ENCODE measurements around the gene B4GAT1. TPM values are rescaled to one million over a fixed set of nuclear protein-coding genes. Genes with fewer than 3 reads are reported as not detected.
A peak's percentile ranks its signal among the peaks of the same experiment; 100 is the strongest.

The B4GAT1 gene
- total RNA-seq, 1 donor from 2014 or later, result 10.5 TPM

- no peak for DNase-seq (ENCODE audit: low spot score)
- peaks cover 24% of the 10 kb centered on the region for H3K4me1 Mint-ChIP-seq (ENCODE audit: low read depth)
- no peak overlapping the region for H3K27ac Mint-ChIP-seq
- peaks cover 1% of the 10 kb centered on the region for H3K27me3 Mint-ChIP-seq (ENCODE audit: low read depth)
- intact Hi-C loops (cut with micrococcal nuclease), result no loop called here
- H3K9me3 Mint-ChIP-seq, result no peaks in the 10 kb centered on the region
- H3K4me3 Mint-ChIP-seq (ENCODE audit: low read depth), result no peak overlapping the region
- peaks cover 46% of the 10 kb centered on the region for H3K36me3 Mint-ChIP-seq (ENCODE audit: low read depth)
Observed at GRCh38 chr11:66338276-66339161, 8.9 kb downstream of the B4GAT1 start.

- Mint-ChIP-seq H3K27ac (peak overlapping the region; percentile 71), H3K27me3 (ENCODE audit: low read depth) (peaks cover 1% of the 10 kb centered on the region), H3K4me1 (ENCODE audit: low read depth) (peaks cover 16% of the 10 kb centered on the region), H3K4me3 (ENCODE audit: low read depth) (peak overlapping the region; percentile 17), H3K9me3 (no peaks in the 10 kb centered on the region), H3K36me3 (ENCODE audit: low read depth) (peaks cover 39% of the 10 kb centered on the region)
- no peak for DNase-seq (ENCODE audit: low spot score)
- intact Hi-C loops (cut with micrococcal nuclease), result no loop called here
Observed at GRCh38 chr11:66337103-66337899, 10.1 kb downstream of the B4GAT1 start.

- intact Hi-C loops (cut with micrococcal nuclease), result no loop called here
- peak; percentile 35 for DNase-seq (ENCODE audit: low spot score)
- H3K4me3 Mint-ChIP-seq (ENCODE audit: low read depth), result peak within 1 kb of the TSS; percentile 37
- peaks cover 31% of the 10 kb centered on the region for H3K36me3 Mint-ChIP-seq (ENCODE audit: low read depth)
- peaks cover 16% of the 10 kb centered on the region for H3K4me1 Mint-ChIP-seq (ENCODE audit: low read depth)
- peaks cover 1% of the 10 kb centered on the region for H3K27me3 Mint-ChIP-seq (ENCODE audit: low read depth)
- no peaks in the 10 kb centered on the region for H3K9me3 Mint-ChIP-seq
- H3K27ac Mint-ChIP-seq, result peak within 1 kb of the TSS; percentile 71
Observed at GRCh38 chr11:66336234-66337102, 11.0 kb downstream of the B4GAT1 start, which contains the start of gene RIN1. Gene RIN1 (minus strand): TSS chr11:66336434. CDS start chr11:66336402, 32 bp downstream.

- peaks cover 23% of the 10 kb centered on the region for H3K36me3 Mint-ChIP-seq (ENCODE audit: low read depth)
- peaks cover 16% of the 10 kb centered on the region for H3K4me1 Mint-ChIP-seq (ENCODE audit: low read depth)
- no peak for DNase-seq (ENCODE audit: low spot score)
- no peak overlapping the region for H3K4me3 Mint-ChIP-seq (ENCODE audit: low read depth)
- no peak overlapping the region for H3K27ac Mint-ChIP-seq
- intact Hi-C loops (cut with micrococcal nuclease), result no loop called here
- H3K9me3 Mint-ChIP-seq, result no peaks in the 10 kb centered on the region
- peaks cover 1% of the 10 kb centered on the region for H3K27me3 Mint-ChIP-seq (ENCODE audit: low read depth)
Observed at GRCh38 chr11:66335531-66336233, 11.7 kb downstream of the B4GAT1 start.

- Mint-ChIP-seq H3K36me3 (ENCODE audit: low read depth) (peaks cover 23% of the 10 kb centered on the region), H3K27ac (no peak overlapping the region), H3K4me1 (ENCODE audit: low read depth) (peaks cover 16% of the 10 kb centered on the region), H3K27me3 (ENCODE audit: low read depth) (peaks cover 1% of the 10 kb centered on the region), H3K4me3 (ENCODE audit: low read depth) (peak overlapping the region; percentile 21), H3K9me3 (no peaks in the 10 kb centered on the region)
- intact Hi-C loops (cut with micrococcal nuclease), result no loop called here
- no peak for DNase-seq (ENCODE audit: low spot score)
Observed at GRCh38 chr11:66334605-66335442, 12.6 kb downstream of the B4GAT1 start.

- Mint-ChIP-seq H3K27me3 (ENCODE audit: low read depth) (peaks cover 1% of the 10 kb centered on the region), H3K4me1 (ENCODE audit: low read depth) (peaks cover 16% of the 10 kb centered on the region), H3K4me3 (ENCODE audit: low read depth) (no peak overlapping the region), H3K36me3 (ENCODE audit: low read depth) (peaks cover 20% of the 10 kb centered on the region), H3K27ac (no peak overlapping the region), H3K9me3 (no peaks in the 10 kb centered on the region)
- intact Hi-C loops (cut with micrococcal nuclease), result no loop called here
- DNase-seq (ENCODE audit: low spot score), result no peak
Observed at GRCh38 chr11:66333896-66334604, 13.4 kb downstream of the B4GAT1 start.

GRCh38 chr11:66333220-66333877, 14.1 kb downstream of the B4GAT1 start:
- Mint-ChIP-seq H3K36me3 (ENCODE audit: low read depth) (peaks cover 15% of the 10 kb centered on the region), H3K27me3 (ENCODE audit: low read depth) (peaks cover 1% of the 10 kb centered on the region), H3K27ac (no peak overlapping the region), H3K9me3 (no peaks in the 10 kb centered on the region), H3K4me3 (ENCODE audit: low read depth) (no peak overlapping the region), H3K4me1 (ENCODE audit: low read depth) (peaks cover 21% of the 10 kb centered on the region)
- intact Hi-C loops (cut with micrococcal nuclease), result no loop called here
- no peak for DNase-seq (ENCODE audit: low spot score)

- DNase-seq (ENCODE audit: low spot score), result no peak
- Mint-ChIP-seq H3K9me3 (no peaks in the 10 kb centered on the region), H3K27ac (no peak overlapping the region), H3K4me3 (ENCODE audit: low read depth) (no peak overlapping the region), H3K27me3 (ENCODE audit: low read depth) (peaks cover 1% of the 10 kb centered on the region), H3K4me1 (ENCODE audit: low read depth) (peaks cover 27% of the 10 kb centered on the region), H3K36me3 (ENCODE audit: low read depth) (peaks cover 10% of the 10 kb centered on the region)
- intact Hi-C loops (cut with micrococcal nuclease), result no loop called here
Observed at GRCh38 chr11:66332371-66333219, 14.8 kb downstream of the B4GAT1 start.

- intact Hi-C loops (cut with micrococcal nuclease), result no loop called here
- no peak for DNase-seq (ENCODE audit: low spot score)
- Mint-ChIP-seq H3K4me1 (ENCODE audit: low read depth) (peaks cover 25% of the 10 kb centered on the region), H3K27ac (no peak overlapping the region), H3K9me3 (no peaks in the 10 kb centered on the region), H3K27me3 (ENCODE audit: low read depth) (peaks cover 1% of the 10 kb centered on the region), H3K4me3 (ENCODE audit: low read depth) (no peak overlapping the region), H3K36me3 (ENCODE audit: low read depth) (peaks cover 2% of the 10 kb centered on the region)
Observed at GRCh38 chr11:66331542-66332370, 15.7 kb downstream of the B4GAT1 start.

All from activated T-helper 2 cell treated with anti-CD3 and anti-CD28 coated beads, Interferon-gamma antibody, Interleukin-2, Interleukin-4, amounts not matched to agents 10 μg/mL and 5 μg/mL and 100 μg/mL, durations not matched to agents 14 hours and 24 hours and 36 hours (primary cell).